ENCODE data around the gene PRKCD. TPM values are rescaled to one million over a fixed set of nuclear protein-coding genes. Genes with fewer than 3 reads are reported as not detected.
A peak's percentile ranks its signal among the peaks of the same experiment; 100 is the strongest.

The PRKCD gene
- total RNA-seq, 1 donor from 2014 or later, result 36.3 TPM

DNA sequence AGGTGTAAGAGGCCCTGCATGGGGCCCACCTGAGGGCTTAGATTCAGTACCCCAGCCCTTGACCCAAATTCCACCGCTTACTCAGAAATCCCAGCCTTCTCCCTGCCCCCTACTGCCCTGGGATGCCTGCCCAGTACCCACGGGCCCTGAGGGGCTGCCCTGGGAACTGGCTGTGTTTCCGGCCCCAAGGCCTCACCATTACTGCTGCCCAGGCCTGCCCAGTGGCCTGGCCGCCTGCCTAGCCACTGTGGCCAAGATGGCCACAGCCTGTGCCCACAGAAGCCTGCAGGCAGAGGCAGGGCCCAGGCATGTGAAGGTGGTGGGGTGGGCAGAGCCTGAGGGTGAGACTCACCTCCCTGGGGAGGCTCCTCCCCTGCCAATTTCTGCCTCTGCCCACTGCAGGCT lies 6.1 kb upstream of the PRKCD start:
- no peaks in the 10 kb centered on the region for H3K27me3 ChIP-seq
- no peaks in the 10 kb centered on the region for H3K9me3 ChIP-seq
- no peaks in the 10 kb centered on the region for H3K36me3 ChIP-seq
- DNase-seq (ENCODE audit: low spot score in 2 of 2), result no peak
- peaks cover 9 to 31% of the 10 kb centered on the region in 2 donors for H3K4me1 ChIP-seq
- intact Hi-C loops (cut with DNase I), result no loop called here
- no peak overlapping the region for H3K4me3 ChIP-seq
- TF ChIP-seq, protein P1, sequence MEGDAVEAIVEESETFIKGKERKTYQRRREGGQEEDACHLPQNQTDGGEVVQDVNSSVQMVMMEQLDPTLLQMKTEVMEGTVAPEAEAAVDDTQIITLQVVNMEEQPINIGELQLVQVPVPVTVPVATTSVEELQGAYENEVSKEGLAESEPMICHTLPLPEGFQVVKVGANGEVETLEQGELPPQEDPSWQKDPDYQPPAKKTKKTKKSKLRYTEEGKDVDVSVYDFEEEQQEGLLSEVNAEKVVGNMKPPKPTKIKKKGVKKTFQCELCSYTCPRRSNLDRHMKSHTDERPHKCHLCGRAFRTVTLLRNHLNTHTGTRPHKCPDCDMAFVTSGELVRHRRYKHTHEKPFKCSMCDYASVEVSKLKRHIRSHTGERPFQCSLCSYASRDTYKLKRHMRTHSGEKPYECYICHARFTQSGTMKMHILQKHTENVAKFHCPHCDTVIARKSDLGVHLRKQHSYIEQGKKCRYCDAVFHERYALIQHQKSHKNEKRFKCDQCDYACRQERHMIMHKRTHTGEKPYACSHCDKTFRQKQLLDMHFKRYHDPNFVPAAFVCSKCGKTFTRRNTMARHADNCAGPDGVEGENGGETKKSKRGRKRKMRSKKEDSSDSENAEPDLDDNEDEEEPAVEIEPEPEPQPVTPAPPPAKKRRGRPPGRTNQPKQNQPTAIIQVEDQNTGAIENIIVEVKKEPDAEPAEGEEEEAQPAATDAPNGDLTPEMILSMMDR (IDR thresholded peaks at IDR 0.05), result no peak
- H3K27ac ChIP-seq, result no peak overlapping the region

DNA sequence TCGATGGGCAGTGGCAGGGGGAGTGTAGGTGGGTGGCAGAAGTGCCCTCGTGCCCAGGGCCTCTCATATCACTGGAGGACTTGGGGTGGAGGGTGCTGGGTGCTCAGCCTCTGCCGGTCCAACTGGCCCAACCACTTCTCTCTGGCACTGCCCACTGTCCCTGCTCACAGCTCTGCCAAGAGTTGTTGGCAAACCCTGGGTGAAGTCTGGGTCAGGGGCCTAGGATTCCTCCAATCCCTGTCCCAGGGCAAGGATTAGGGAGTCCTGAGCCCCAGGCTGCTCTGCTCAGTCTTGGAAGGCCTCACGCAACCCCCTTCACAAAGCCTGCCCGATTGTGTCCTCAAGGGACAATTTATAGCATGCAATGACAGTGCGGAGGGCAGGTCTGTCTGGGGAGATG lies 5.2 kb upstream of the PRKCD start:
- TF ChIP-seq, protein P1 (IDR thresholded peaks at IDR 0.05), result no peak
- Histone ChIP-seq H3K27me3 (no peaks in the 10 kb centered on the region), H3K4me1 (peaks cover 9 to 35% of the 10 kb centered on the region in 2 donors), H3K27ac (no peak overlapping the region), H3K9me3 (no peaks in the 10 kb centered on the region), H3K36me3 (no peaks in the 10 kb centered on the region), H3K4me3 (no peak overlapping the region)
- intact Hi-C loops (cut with DNase I), result no loop called here
- DNase-seq (ENCODE audit: low spot score in 2 of 2), result no peak

DNA sequence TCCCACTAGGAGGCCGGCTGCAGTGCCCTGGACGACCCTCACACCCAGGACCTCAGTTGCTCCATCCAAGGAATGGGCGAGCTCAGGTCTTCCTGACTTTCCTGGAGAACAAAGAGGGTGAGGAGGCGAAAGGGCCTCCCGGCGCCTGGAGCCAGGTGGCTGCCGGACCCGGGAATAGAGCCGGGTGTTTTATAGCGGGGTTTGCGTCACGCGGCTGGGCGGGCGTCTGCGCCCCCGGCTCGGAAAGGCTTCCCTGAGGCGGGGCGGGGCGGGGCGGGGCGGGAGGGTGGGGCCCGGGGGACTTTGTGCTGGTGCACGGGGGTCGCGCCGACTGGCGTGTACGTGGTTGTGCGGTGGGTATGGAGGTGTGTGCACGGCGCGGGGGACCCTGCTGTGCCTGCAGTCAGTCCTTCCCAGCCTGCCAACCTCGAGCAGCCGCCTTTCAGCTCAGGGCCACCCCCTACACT lies 4.6 kb upstream of the PRKCD start:
- TF ChIP-seq, protein P1 (IDR thresholded peaks at IDR 0.05), result no peak
- H3K4me1 ChIP-seq, result peaks cover 9 to 35% of the 10 kb centered on the region in 2 donors
- no peak for DNase-seq (ENCODE audit: low spot score in 2 of 2)
- H3K4me3 ChIP-seq, result no peak overlapping the region
- no peaks in the 10 kb centered on the region for H3K27me3 ChIP-seq
- no peaks in the 10 kb centered on the region for H3K9me3 ChIP-seq
- H3K36me3 ChIP-seq, result no peaks in the 10 kb centered on the region
- intact Hi-C loops (cut with DNase I), result no loop called here
- H3K27ac ChIP-seq, result no peak overlapping the region

DNA sequence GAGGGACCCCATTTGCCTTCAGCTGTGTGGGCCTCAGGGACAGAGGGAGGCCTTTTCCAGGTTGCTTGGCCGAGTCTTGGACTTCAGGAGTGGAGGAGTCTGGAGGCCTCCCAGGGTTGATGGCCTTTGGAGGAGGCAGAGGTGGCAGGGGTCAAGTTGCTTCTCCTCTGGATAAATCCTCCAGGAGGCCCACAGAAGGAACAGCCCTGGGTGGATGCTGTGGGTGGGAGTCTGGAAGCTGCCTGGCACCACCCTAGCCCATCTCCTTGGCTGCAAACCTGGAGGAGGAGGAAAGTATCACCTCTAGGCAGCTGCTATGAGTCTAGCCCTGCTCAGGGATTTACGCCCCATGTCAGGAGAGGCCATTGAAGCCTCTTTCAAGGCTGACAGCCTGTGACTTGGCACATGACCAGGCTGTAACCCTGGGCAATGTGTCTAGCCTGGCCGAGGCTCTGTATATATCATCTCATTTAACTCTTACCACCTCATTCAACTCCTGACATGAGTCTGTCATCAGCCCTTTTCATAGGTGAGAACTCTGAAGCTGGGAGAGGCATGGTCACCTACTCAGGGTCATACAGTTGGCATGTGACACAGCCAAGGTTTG lies 2.9 kb upstream of the PRKCD start:
- TF ChIP-seq, protein P1 (IDR thresholded peaks at IDR 0.05), result no peak
- H3K9me3 ChIP-seq, result no peaks in the 10 kb centered on the region
- no peaks in the 10 kb centered on the region for H3K27me3 ChIP-seq
- no peak for DNase-seq (ENCODE audit: low spot score in 2 of 2)
- peaks cover 9 to 39% of the 10 kb centered on the region in 2 donors for H3K4me1 ChIP-seq
- H3K27ac ChIP-seq, result no peak overlapping the region
- H3K36me3 ChIP-seq, result no peaks in the 10 kb centered on the region
- intact Hi-C loops (cut with DNase I), result no loop called here
- H3K4me3 ChIP-seq, result no peak overlapping the region

DNA sequence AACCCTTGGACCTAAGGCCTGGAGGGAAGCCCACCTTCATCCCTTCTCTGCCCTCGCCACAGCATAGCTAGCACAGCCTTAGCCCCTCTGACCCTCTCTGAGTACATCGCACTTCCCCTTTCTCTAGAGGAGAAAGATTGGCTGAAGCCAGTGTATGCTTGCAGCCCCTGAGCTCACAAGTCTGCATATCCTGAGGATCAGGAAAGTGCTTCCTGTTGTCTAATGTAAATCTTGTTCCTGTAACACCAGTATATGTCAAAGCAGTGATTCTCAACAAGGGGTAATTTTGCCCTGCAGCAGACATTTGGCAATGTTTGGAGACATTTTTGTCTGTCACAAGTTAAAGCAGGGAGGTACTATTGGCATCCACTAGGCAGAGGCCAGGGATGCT lies 2.2 kb upstream of the PRKCD start:
- Histone ChIP-seq H3K4me1 (peaks cover 9 to 39% of the 10 kb centered on the region in 2 donors), H3K27ac (peak overlapping the region in 1 of 2 donors; percentile 9), H3K36me3 (no peaks in the 10 kb centered on the region), H3K27me3 (no peaks in the 10 kb centered on the region), H3K4me3 (no peak overlapping the region), H3K9me3 (no peaks in the 10 kb centered on the region)
- TF ChIP-seq, protein P1 (IDR thresholded peaks at IDR 0.05), result no peak
- intact Hi-C loops (cut with DNase I), result no loop called here
- DNase-seq (ENCODE audit: low spot score in 2 of 2), result no peak

All from ascending aorta (tissue), 2 donors.